Gastroesophageal sphincter (tissue), 3 donors: ENCODE results near the gene SMIM45.

ENCODE experiments used
- POLR2A ChIP-seq, 2 donors: fragments of 450-650 bp; IDR thresholded peaks; one replicate each; pipeline ENCODE4 v1.6.1; 2017; ENCODE audit warnings: antibody characterized with exemption in 2 of 2, mild to moderate bottlenecking in 2 of 2, moderate library complexity in 1 of 2
- TF ChIP-seq, protein P1 (sequence below), 4 experiments: fragments of 200-600 bp in 2 of 4; fragments of 450-650 bp in 2 of 4; sonication (generic) in 1 of 4; IDR thresholded peaks; one replicate each; pipeline ENCODE4 v1.5.1; 2017 to 2019; ENCODE audit warnings: antibody characterized with exemption in 4 of 4, mild to moderate bottlenecking in 2 of 4, moderate library complexity in 2 of 4

DNA sequence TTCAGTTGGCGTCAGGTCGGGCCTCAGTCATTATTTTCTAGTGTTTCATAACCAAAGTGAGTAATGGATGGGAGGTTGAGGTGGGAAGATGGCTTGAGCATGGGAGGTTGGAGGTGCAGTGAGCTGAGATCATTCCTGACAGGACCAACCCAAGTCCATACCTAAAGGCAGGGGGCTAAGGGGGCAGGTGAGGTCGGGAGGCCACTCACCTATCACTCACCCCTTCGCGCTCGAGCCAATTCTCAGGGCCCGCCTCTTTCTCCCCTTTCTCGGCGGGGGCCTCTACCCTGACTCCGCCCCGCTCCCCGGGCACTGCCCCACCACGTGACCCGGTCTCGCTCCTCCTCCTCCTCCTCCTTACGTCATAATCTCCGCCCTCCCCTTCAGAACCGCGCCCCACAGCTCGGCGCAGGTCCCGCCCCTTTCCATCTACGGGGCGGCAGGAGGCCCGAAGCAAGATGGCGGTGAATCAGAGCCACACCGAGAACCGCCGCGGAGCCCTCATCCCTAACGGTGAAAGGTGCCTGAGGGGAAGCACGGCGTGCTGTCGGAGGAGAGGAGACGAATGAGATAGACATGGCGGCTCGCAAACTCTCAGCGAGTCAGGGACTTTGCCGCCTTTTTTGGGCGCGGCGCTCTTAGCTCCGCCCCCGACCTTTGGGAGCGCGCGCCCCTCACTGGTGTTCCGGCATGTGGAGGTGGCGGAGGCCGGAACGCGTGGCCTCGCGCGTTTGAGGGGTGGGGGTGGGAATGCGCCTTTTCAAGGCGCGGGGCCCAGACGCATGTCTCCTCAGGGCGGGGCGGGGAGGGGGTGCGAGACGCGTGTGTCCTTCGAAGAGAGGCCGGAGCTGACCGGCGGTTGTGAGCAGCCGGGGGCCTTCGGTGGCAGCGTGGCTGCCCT, 46.7 kb downstream of the SMIM45 start, which contains the start of gene WBP2NL:
- TF ChIP-seq POLR2A (IDR thresholded peaks at IDR 0.05) = peak in 1 of 2 donors; percentile 19
- TF ChIP-seq, protein P1, sequence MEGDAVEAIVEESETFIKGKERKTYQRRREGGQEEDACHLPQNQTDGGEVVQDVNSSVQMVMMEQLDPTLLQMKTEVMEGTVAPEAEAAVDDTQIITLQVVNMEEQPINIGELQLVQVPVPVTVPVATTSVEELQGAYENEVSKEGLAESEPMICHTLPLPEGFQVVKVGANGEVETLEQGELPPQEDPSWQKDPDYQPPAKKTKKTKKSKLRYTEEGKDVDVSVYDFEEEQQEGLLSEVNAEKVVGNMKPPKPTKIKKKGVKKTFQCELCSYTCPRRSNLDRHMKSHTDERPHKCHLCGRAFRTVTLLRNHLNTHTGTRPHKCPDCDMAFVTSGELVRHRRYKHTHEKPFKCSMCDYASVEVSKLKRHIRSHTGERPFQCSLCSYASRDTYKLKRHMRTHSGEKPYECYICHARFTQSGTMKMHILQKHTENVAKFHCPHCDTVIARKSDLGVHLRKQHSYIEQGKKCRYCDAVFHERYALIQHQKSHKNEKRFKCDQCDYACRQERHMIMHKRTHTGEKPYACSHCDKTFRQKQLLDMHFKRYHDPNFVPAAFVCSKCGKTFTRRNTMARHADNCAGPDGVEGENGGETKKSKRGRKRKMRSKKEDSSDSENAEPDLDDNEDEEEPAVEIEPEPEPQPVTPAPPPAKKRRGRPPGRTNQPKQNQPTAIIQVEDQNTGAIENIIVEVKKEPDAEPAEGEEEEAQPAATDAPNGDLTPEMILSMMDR (IDR thresholded peaks at IDR 0.05) = no peak
